HG03108 (cell line): Measurements from ENCODE around the gene EFTUD2.

Experiments
- ATAC-seq: cut with Tn5 transposase; IDR thresholded peaks from one replicate; pipeline ENCODE4 v1.9.1; 2021; ENCODE audit warnings: moderate library complexity; ENCODE audit not compliant: unreplicated experiment

Gene EFTUD2

GRCh38 chr17:44889003-44889402 lies 10.2 kb downstream of the EFTUD2 start:
- no peak for ATAC-seq

DNA sequence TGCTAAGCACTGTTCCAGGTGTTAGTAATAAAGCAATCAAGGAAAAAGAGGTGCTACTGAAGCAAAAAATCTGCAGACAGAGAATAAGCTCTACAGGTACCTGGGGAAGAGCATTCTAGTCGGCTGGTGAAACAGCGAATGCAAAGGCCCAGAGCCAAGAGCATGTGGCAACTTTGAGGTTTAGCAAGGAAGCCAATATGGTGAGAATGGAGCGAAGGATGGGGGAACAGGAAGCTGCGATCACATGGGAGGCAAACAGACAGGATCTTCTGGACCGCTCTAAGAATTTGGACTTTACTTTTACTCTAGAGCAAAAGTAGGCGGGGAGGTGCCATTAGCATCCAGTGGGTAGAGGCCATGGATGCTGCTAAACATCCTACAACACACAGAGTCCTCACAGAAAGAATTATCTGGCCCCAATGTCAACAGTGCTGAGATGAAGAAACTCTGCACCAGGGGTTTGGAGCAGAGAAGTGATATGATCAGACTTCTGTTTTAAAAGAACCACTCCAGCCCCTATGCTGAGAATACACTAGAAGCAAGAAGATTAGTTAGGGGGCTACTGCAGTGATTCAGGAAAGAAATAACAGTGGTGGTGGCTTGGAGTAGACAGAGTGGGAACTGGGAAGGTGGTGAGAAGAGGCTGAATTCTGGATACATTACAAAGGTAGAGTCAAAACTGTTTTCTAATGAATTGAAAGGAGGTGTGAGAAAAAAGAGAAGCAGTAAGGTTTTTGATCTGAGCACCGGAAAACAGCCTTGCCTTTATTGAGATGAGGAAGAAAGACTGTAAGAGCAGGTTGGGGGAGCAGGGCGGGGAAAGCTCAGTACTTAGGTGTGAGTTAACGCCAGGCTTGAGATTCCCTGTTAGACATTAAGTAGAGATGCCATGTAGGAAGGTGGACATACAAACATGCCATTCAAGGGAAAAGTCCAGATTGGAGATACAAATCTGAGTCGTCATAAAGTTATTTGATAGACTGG lies 11.0 kb downstream of the EFTUD2 start:
- ATAC-seq = no peak

DNA sequence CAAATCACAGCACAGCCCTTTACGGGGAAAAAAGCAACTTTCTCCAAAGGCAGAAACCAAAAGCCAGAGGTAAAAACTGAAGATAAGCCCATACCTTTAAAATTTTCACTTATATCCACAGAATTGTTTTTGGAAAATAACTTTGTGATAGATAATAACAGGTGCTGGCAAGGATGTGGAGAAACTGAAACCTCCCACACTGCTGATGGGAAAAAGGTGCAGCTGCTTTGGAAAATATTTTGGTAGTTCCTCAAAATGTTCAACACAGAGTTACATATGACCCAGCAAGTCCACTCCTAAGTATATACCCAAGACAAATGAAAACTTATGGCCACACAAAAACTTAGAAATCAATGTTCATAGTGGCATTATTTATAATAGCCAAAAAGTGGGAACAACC lies 12.2 kb downstream of the EFTUD2 start:
- no peak for ATAC-seq

GRCh38 chr17:44884941-44885340 lies 14.3 kb downstream of the EFTUD2 start:
- ATAC-seq = no peak

DNA sequence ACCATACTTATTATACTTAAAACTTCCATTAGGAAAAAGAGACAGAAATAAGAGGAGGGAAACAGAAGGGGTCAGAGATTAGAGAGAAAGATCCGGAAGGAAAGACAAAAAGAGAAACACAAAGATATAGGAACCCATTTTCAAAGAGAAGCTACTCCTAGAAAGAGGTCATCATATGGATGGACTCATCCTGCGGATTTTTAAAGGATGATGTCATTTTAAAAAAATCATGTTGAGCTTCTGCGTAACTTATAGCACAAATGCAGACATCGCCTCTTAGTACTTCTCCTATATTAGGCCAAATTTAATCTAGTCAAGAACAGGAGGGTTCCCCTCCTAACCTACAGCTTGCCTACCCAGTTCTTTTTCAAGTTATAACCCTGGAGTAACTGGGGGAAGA lies 18.1 kb downstream of the EFTUD2 start:
- no peak for ATAC-seq

DNA sequence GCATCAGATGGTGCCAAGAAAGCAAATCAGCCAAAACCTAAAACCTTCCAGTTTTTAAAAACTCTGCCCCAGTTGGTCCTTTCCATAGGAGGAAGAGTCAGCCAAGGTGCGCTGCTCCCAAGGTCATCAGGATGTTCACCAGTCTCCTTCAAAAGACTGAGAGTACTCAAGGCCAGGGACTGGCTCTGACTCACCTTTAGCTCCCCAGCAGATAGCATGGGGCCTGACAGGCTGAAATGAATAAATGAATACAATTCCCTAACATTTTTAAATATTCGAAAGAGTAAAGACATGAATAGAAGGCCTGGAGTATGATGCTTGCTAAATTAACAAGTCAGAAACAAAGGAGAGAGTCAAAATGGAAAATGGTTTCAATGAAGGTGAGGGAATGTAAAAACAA lies 19.2 kb downstream of the EFTUD2 start:
- no peak for ATAC-seq

- no peak for ATAC-seq
These were observed 19.9 kb downstream of the EFTUD2 start for GRCh38 chr17:44879376-44879775.

DNA sequence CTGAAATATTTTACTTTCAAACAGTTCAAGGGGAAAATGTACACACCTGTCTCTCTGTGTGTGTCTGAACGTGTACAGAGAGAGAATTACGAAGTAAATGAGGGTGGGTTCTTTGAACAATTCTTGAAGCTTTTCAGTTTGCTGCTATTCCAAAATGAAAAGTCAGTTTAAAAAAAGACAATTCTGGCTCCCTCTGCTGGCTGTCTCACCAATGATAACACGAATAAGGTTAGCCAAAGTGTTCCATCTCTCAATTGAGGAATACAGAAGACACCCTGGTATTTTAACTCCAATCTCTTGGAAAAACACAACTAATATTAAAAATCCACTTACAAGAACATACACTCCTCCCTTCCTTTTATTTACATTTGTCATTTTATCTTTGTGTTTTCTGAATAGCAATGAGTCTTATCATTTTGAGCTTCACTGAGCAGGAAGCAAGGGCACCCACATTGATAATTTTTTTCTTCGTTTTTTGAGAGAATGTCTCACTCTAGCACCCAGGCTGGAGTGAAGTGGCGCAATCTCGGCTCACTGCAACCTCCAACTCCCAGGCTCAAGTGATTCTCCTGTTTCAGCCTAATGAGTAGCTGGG lies 20.5 kb downstream of the EFTUD2 start:
- no peak for ATAC-seq

DNA sequence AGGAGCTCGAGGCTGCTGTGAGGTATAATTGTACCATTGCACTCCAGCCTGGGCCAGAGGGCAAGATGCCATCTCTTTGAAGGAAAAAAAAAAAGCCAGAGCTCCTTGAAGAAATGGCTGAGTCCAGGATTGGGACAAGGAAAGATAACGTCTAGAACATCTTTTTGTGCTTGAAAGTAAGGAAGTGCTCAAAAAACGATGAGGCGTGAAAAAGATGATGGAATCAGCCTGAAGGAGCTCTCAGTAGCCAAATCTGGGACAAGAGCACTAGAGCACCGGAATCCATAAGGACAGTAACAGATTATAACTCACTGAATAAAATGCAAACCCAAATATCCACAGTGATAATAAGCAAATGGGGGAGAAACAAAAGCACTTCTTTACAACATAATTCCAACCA lies 22.1 kb downstream of the EFTUD2 start:
- no peak for ATAC-seq

- ATAC-seq = no peak
These were observed 23.5 kb downstream of the EFTUD2 start for GRCh38 chr17:44875761-44876160.

GRCh38 chr17:44872131-44872768 lies 27.0 kb downstream of the EFTUD2 start:
- ATAC-seq = no peak

DNA sequence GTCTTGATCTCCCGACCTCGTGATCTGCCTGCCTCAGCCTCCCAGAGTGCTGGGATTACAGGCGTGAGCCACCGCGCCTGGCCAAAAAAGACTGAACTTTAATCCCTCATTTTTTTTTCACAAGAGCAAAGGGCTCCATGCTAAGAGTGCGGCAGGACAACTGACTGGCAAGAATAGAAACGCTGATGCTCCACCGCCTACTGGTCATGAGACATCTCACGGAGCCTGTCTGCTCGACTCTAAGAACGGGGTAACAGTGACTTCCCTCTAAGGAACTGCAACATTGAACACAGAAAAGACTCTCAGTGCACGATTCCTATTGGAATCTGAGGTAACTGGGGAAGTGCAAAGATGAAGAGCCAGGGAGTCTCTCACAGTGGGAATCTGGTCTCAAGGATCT lies 27.7 kb downstream of the EFTUD2 start:
- no peak for ATAC-seq

GRCh38 chr17:44867841-44868240 lies 31.4 kb downstream of the EFTUD2 start:
- ATAC-seq = no peak

- ATAC-seq = no peak
These were observed 33.3 kb downstream of the EFTUD2 start for GRCh38 chr17:44865931-44866330.

- no peak for ATAC-seq
These were observed 34.0 kb downstream of the EFTUD2 start for GRCh38 chr17:44865231-44865660.

DNA sequence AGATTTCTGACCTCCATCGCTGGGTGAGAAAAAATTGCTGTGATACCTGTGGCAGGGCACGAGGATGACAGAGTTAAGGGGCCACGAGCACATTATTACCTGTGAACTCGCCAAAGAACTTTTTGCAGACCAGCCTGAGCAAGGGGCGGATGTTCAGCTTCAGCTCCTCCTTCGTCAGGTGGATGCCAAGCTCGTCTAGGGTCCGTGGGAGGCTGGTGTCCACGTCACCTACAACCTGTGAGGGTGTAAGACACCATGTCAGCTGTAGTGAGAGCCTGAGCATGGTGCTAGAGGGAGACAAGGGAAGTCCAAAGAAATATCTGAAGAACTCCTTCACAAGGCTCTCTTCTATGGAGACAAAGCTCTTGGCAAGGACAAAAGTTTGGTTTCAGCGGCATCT lies 34.4 kb downstream of the EFTUD2 start:
- no peak for ATAC-seq

GRCh38 chr17:44863061-44863918 lies 36.0 kb downstream of the EFTUD2 start:
- no peak for ATAC-seq

GRCh38 chr17:44862278-44862914 lies 36.8 kb downstream of the EFTUD2 start:
- ATAC-seq = no peak

DNA sequence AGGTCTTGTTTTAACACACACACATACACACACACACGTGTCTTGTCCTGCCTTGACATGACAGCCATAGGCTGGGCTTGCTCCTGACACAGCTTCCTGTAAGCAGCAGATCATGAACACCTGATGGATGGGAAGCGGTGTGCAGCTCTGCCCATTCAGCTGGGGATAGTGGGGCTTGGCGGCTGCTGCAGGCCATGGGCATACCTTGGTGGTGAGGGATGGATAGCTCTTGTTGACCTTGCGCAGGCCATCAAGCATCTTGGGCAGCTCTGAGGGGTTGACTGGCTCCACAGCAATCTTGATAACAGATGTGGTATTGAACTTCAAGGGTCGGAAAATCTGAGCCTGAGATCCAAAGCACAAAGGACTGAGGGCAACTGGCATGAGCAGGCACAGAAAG lies 39.5 kb downstream of the EFTUD2 start:
- ATAC-seq = no peak

GRCh38 chr17:44854192-44854591 lies 45.1 kb downstream of the EFTUD2 start:
- ATAC-seq = no peak
